CD4-positive, CD25-positive, alpha-beta regulatory T cell (primary cell): ENCODE data around the gene SSPN. TPM values are rescaled to one million over a fixed set of nuclear protein-coding genes. Genes with fewer than 3 reads are reported as not detected.

Experiments
- ATAC-seq, 2 donors: fragments of 150-1000 bp; cut with Tn5 transposase; one replicate each; pipeline ENCODE4 v1.10.0; 2021; ENCODE audit warnings: low read depth in 2 of 2, moderate number of reproducible peaks in 2 of 2, moderate library complexity in 1 of 2
- DNase-seq, 3 donors: peaks; one replicate each; pipeline versions ENCODE4 v3.0.0 to v3.0.0-alpha.2; 2012 to 2022; ENCODE audit warnings: mixed read lengths in 1 of 3
- H3K27ac ChIP-seq: one replicate; pipeline ENCODE4 v1.7.0; 2013; ENCODE audit warnings: mild to moderate bottlenecking, low read length; ENCODE audit not compliant: insufficient read depth, poor library complexity, severe bottlenecking
- H3K27me3 ChIP-seq: one replicate; pipeline ENCODE4 v1.7.0; 2013; ENCODE audit warnings: low read length; ENCODE audit not compliant: control insufficient read depth, insufficient read depth
- H3K36me3 ChIP-seq: one replicate; pipeline ENCODE4 v1.7.0; 2013; ENCODE audit warnings: mild to moderate bottlenecking, low read length, moderate library complexity; ENCODE audit not compliant: control insufficient read depth, insufficient read depth
- H3K4me1 ChIP-seq: 2 replicates; pipeline ENCODE4 v1.7.0; 2013; ENCODE audit warnings: mild to moderate bottlenecking, low read length; ENCODE audit not compliant: insufficient read depth, control insufficient read depth, poor library complexity, severe bottlenecking
- H3K4me3 ChIP-seq: one replicate; pipeline ENCODE4 v1.7.0; 2013; ENCODE audit warnings: low read depth, mild to moderate bottlenecking, low read length, moderate library complexity
- H3K9me3 ChIP-seq, 2 experiments: 1 replicate in 1 of 2; 2 replicates in 1 of 2; pipeline ENCODE4 v1.7.0; 2013; ENCODE audit warnings: low read length in 2 of 2, mild to moderate bottlenecking in 1 of 2, moderate library complexity in 1 of 2; ENCODE audit not compliant: control insufficient read depth in 2 of 2
- H3K27ac Mint-ChIP-seq, 3 donors: one replicate each; pipeline ENCODE4 v1.8.0; 2020 to 2022; ENCODE audit warnings: mild to moderate bottlenecking in 3 of 3, mixed read lengths in 3 of 3, moderate library complexity in 2 of 3
- H3K27me3 Mint-ChIP-seq: one replicate; pipeline ENCODE4 v1.8.0; 2022; ENCODE audit warnings: mild to moderate bottlenecking, mixed read lengths
- H3K36me3 Mint-ChIP-seq: one replicate; pipeline ENCODE4 v1.8.0; 2020; ENCODE audit warnings: mixed read lengths
- H3K4me1 Mint-ChIP-seq, 4 donors: one replicate each; pipeline ENCODE4 v1.8.0; 2020 to 2022; ENCODE audit warnings: mixed read lengths in 4 of 4, mild to moderate bottlenecking in 1 of 4
- H3K4me3 Mint-ChIP-seq, 4 donors: one replicate each; pipeline ENCODE4 v1.8.0; 2020 to 2022; ENCODE audit warnings: mild to moderate bottlenecking in 4 of 4, mixed read lengths in 4 of 4, moderate library complexity in 3 of 4
- H3K9me3 Mint-ChIP-seq, 7 donors: one replicate each; pipeline ENCODE4 v1.8.0; 2020 to 2022; ENCODE audit warnings: mixed read lengths in 7 of 7, mild to moderate bottlenecking in 3 of 7, moderate library complexity in 2 of 7
- polyA plus RNA-seq, 4 donors: library from polyadenylated mRNA; unstranded; fragments of 300-500 nt; fragmentation: Illumina TruSeq; gene quantifications; one replicate each; pipeline ENCODE4 v1.2.3, GENCODE V29; 2021
- total RNA-seq: library from RNA; stranded (reverse); gene quantifications from one replicate; pipeline ENCODE4 v1.2.3, GENCODE V29; 2022

The SSPN gene
- total and polyA plus RNA-seq, 5 donors from 2014 or later: not detected

DNA sequence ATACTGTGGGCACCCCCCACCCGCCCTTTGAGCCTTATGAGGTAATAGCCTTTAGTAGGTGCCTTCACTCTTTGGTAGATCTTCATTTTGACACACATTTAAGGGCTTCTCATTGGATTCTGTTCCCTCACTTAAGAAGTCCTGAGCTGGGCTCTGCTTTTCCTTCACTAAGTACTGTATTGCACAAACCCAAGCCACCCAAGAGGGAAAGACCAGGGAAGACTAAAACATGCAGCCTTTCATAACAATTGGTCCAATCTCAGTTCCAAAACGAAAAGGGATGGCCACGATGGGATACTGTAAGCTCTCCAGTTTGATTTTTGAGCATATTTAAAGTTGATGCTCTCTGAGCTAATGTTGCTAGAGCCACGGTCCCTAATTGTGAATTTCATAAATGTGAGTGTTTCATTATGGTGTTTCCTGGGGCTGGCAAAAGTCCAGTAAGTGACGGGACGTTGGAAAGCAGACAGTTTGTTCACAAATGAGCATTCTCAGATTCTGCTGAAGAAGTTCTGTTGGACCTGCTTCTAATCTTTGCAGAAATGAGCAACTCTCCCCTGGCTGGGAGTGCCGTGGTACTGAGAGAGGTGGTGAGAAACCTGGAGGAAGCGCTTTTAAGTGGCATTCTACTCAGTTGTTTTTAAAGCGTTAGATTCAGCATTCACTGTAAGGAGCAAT, 9.4 kb downstream of the SSPN start:
- H3K36me3 ChIP-seq: no peaks in the 10 kb centered on the region
- no peak overlapping the region for H3K27ac ChIP-seq
- no peaks in the 10 kb centered on the region for H3K36me3 Mint-ChIP-seq
- DNase-seq (no peak), ATAC-seq (no peak)
- H3K4me1 ChIP-seq: no peaks in the 10 kb centered on the region
- no peaks in the 10 kb centered on the region for H3K4me1 Mint-ChIP-seq
- peaks cover 2% of the 10 kb centered on the region for H3K27me3 ChIP-seq
- H3K9me3 Mint-ChIP-seq: peaks cover 0 to 3% (median 0%) of the 10 kb centered on the region in 7 donors
- H3K4me3 Mint-ChIP-seq: no peak overlapping the region
- no peaks in the 10 kb centered on the region for H3K9me3 ChIP-seq
- H3K27ac Mint-ChIP-seq: no peak overlapping the region
- H3K4me3 ChIP-seq: no peak overlapping the region
- H3K27me3 Mint-ChIP-seq: peaks cover 22% of the 10 kb centered on the region

DNA sequence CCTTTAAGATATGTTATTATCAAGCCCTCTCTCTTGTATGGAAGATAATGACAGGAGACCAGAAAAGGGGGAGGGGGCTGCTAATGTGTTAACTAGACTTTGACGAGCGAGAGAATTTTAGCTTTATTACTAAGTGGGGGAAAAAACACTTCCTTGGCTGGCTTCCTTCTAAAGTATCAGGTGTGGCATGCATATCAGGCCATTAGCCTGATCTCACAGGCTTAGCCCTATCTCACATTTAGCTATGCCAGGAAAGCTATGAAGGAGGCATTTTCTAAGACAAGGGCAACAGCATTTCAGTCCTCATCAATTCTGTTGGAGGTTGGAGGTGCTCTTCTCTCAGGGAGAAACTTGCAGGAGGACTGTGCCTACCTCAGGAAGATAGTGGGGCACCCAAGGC, 9.9 kb downstream of the SSPN start:
- H3K27me3 Mint-ChIP-seq: peaks cover 16% of the 10 kb centered on the region
- peaks cover 0 to 3% (median 0%) of the 10 kb centered on the region in 7 donors for H3K9me3 Mint-ChIP-seq
- Histone ChIP-seq H3K27ac (no peak overlapping the region), H3K27me3 (no peaks in the 10 kb centered on the region), H3K9me3 (no peaks in the 10 kb centered on the region), H3K36me3 (no peaks in the 10 kb centered on the region), H3K4me1 (no peaks in the 10 kb centered on the region), H3K4me3 (no peak overlapping the region)
- DNase-seq (no peak), ATAC-seq (no peak)
- H3K4me3 Mint-ChIP-seq: no peak overlapping the region
- H3K36me3 Mint-ChIP-seq: no peaks in the 10 kb centered on the region
- H3K4me1 Mint-ChIP-seq: no peaks in the 10 kb centered on the region
- no peak overlapping the region for H3K27ac Mint-ChIP-seq

DNA sequence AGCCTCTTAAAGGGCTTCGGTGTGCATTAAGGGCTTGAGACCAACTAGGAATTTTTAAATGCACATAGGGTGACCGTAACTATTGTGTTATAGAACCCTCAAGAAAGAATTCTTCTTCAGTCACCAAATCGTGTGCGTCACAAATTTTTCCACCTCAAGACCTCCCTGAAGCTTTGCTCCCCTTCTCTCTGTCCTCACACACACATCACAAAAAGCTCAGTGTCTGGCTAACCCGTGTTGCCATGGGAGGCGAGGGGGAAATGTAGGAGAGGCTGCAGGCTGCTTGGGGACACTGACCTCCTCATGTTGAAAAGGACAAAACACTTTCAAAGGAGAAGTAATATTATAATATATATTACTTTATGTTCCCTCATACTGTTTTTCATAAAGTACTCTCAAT, 10.6 kb downstream of the SSPN start:
- Mint-ChIP-seq H3K36me3 (no peaks in the 10 kb centered on the region), H3K4me3 (no peak overlapping the region), H3K9me3 (peaks cover 0 to 4% (median 0%) of the 10 kb centered on the region in 7 donors), H3K4me1 (no peaks in the 10 kb centered on the region), H3K27ac (no peak overlapping the region), H3K27me3 (peaks cover 16% of the 10 kb centered on the region)
- ATAC-seq: no peak
- H3K9me3 ChIP-seq: no peaks in the 10 kb centered on the region
- DNase-seq: no peak
- no peaks in the 10 kb centered on the region for H3K27me3 ChIP-seq
- no peak overlapping the region for H3K27ac ChIP-seq
- H3K4me1 ChIP-seq: no peaks in the 10 kb centered on the region
- H3K36me3 ChIP-seq: no peaks in the 10 kb centered on the region
- H3K4me3 ChIP-seq: no peak overlapping the region

DNA sequence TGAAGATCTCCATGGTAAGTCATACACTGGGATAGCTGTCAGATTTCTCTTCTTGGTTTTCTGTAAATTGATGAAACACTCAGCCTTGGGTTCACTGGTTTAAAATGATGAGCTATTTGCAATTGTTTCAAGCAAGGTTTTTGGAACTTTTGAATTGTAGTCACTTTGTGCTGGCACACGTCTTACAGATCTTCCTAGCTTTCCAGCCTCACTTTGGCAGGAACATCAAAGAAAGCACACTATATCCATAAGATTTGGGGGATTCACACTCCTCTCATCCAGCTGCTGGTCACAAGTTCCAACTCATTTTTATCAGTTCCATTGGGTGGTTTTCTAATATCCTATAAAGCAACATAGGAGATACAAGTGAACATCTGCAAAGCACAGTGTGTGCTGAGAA, 16.0 kb downstream of the SSPN start:
- no peak overlapping the region for H3K27ac Mint-ChIP-seq
- H3K36me3 ChIP-seq: no peaks in the 10 kb centered on the region
- peaks cover 26% of the 10 kb centered on the region for H3K27me3 Mint-ChIP-seq
- no peak for DNase-seq
- H3K4me1 ChIP-seq: no peaks in the 10 kb centered on the region
- H3K4me3 ChIP-seq: no peak overlapping the region
- peaks cover 3% of the 10 kb centered on the region for H3K27me3 ChIP-seq
- no peaks in the 10 kb centered on the region for H3K36me3 Mint-ChIP-seq
- H3K4me3 Mint-ChIP-seq: no peak overlapping the region
- no peak for ATAC-seq
- H3K27ac ChIP-seq: no peak overlapping the region
- H3K4me1 Mint-ChIP-seq: no peaks in the 10 kb centered on the region
- H3K9me3 ChIP-seq: no peaks in the 10 kb centered on the region
- H3K9me3 Mint-ChIP-seq: peaks cover 0 to 3% (median 0%) of the 10 kb centered on the region in 7 donors

DNA sequence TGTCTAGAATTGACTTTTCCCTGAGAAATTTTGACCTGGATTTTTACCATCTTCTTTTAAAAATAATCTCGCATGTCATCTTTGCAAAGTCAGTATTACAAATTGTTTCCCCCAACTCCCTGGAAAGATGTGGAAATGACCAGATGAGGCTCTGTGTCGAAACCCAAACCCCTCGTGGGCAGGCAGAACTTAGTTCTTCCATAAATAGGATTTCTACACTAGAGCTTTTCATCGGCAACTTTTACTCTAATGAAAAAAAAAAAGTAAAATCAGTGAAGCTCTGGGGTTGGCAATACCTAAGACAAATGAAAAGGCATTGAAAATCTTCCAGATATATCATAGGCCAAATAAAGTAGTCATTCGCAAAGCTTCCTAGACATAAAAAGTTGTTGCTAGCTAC, 17.0 kb downstream of the SSPN start:
- no peaks in the 10 kb centered on the region for H3K4me1 ChIP-seq
- Mint-ChIP-seq H3K4me3 (no peak overlapping the region), H3K27ac (no peak overlapping the region), H3K9me3 (peaks cover 0 to 3% (median 0%) of the 10 kb centered on the region in 7 donors), H3K4me1 (no peaks in the 10 kb centered on the region), H3K27me3 (peaks cover 26% of the 10 kb centered on the region), H3K36me3 (no peaks in the 10 kb centered on the region)
- H3K9me3 ChIP-seq: no peaks in the 10 kb centered on the region
- H3K4me3 ChIP-seq: no peak overlapping the region
- no peaks in the 10 kb centered on the region for H3K36me3 ChIP-seq
- peaks cover 3% of the 10 kb centered on the region for H3K27me3 ChIP-seq
- no peak overlapping the region for H3K27ac ChIP-seq
- ATAC-seq: no peak
- DNase-seq: no peak

DNA sequence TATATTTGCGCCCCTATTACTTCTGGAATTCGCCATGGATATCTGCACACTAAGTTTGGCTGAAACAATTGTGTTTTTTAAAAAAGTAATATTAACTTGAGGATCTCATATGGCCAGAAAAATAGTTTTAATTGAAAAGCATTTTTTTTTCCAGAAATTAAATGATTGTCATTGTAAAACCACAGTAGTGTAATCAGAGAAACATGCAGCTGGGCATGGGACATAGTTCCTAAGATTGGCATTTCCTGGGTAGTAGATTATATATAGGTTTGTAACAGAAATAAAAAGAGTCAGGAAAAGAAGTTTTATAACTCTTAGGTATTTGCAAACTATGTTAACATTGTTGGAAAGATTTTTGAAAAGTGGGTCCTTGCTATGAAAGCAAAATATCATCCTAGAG, 17.6 kb downstream of the SSPN start:
- no peak overlapping the region for H3K27ac ChIP-seq
- H3K27me3 Mint-ChIP-seq: peaks cover 26% of the 10 kb centered on the region
- peaks cover 0 to 3% (median 0%) of the 10 kb centered on the region in 7 donors for H3K9me3 Mint-ChIP-seq
- H3K27me3 ChIP-seq: peaks cover 3% of the 10 kb centered on the region
- no peaks in the 10 kb centered on the region for H3K4me1 ChIP-seq
- H3K4me3 ChIP-seq: no peak overlapping the region
- H3K36me3 ChIP-seq: no peaks in the 10 kb centered on the region
- no peak overlapping the region for H3K27ac Mint-ChIP-seq
- DNase-seq: no peak
- no peaks in the 10 kb centered on the region for H3K4me1 Mint-ChIP-seq
- no peaks in the 10 kb centered on the region for H3K9me3 ChIP-seq
- no peak overlapping the region for H3K4me3 Mint-ChIP-seq
- ATAC-seq: no peak
- no peaks in the 10 kb centered on the region for H3K36me3 Mint-ChIP-seq

DNA sequence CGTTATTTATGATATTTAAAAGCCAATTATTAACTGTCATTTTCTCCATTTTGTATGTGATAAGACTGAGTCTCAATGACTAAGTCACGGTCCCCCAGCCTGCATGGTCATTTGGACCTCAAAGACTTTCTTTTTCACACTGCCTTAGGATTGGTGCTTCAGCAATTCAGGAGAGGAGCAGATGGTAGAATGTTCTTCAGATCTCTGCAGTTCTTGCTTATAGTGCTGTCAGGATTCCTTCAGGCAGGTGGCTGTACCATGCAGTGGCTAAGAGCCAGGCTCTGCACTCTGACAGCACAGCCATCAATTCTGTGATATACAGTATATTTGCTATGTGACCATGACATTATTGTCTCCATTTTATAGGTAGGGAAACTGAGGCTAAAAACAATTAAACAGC, 18.7 kb downstream of the SSPN start:
- no peaks in the 10 kb centered on the region for H3K9me3 ChIP-seq
- peaks cover 23% of the 10 kb centered on the region for H3K27me3 Mint-ChIP-seq
- H3K4me3 Mint-ChIP-seq: no peak overlapping the region
- H3K27ac Mint-ChIP-seq: no peak overlapping the region
- H3K9me3 Mint-ChIP-seq: peaks cover 0 to 3% (median 0%) of the 10 kb centered on the region in 7 donors
- H3K27ac ChIP-seq: no peak overlapping the region
- no peaks in the 10 kb centered on the region for H3K4me1 ChIP-seq
- DNase-seq (no peak), ATAC-seq (no peak)
- H3K4me1 Mint-ChIP-seq: no peaks in the 10 kb centered on the region
- no peaks in the 10 kb centered on the region for H3K36me3 ChIP-seq
- no peak overlapping the region for H3K4me3 ChIP-seq
- H3K36me3 Mint-ChIP-seq: no peaks in the 10 kb centered on the region
- H3K27me3 ChIP-seq: peaks cover 3% of the 10 kb centered on the region

DNA sequence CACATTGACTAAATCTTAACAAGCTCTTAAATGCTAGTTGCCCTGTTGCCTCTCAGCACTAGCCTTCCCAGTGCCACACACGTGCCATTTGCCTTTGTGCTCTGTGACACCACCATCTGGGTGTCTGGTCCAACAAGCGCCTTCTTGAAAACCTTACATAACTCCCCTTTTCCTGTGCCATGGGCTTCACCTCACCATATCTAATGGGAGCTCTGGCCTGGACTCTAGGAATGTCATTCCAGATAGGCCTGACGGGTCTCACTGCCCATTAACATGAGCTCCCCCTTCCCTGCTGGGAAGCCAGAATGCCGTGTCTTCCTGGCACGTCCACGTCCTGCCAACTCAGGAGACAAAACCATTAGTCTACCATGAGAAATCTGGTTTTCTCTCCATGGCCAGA, 24.4 kb downstream of the SSPN start:
- Mint-ChIP-seq H3K36me3 (no peaks in the 10 kb centered on the region), H3K27ac (no peak overlapping the region), H3K4me1 (no peaks in the 10 kb centered on the region), H3K27me3 (peaks cover 21% of the 10 kb centered on the region), H3K4me3 (no peak overlapping the region), H3K9me3 (peaks cover 0 to 1% (median 0%) of the 10 kb centered on the region in 7 donors)
- Histone ChIP-seq H3K27me3 (peaks cover 5% of the 10 kb centered on the region), H3K4me1 (no peaks in the 10 kb centered on the region), H3K36me3 (no peaks in the 10 kb centered on the region), H3K4me3 (no peak overlapping the region), H3K27ac (no peak overlapping the region), H3K9me3 (no peaks in the 10 kb centered on the region)
- ATAC-seq: no peak
- no peak for DNase-seq
